Femur (tissue), 1 donor: ENCODE measurements around the gene B2M.
"Not testable (repeated sequence)": the region's sequence is repeated elsewhere in the genome, so short reads cannot be mapped to it uniquely, and the experiment has no call there.

Source experiments
- DNase-seq: peaks from one replicate; pipeline ENCODE4 v3.0.0-alpha.2; 2017

B2M gene

GRCh38 chr15:44711096-44711742, at the start of gene B2M, which contains the start of gene PATL2:
B2M (plus strand) TSS chr15:44711517; CDS start chr15:44711547, 30 bp downstream.
PATL2 (minus strand) TSS chr15:44711323; CDS start chr15:44676490, 34,833 bp downstream.
- peak; percentile 97 for DNase-seq

- no peak for DNase-seq
Measured at GRCh38 chr15:44661576-44661975, 49.7 kb upstream of the B2M start.

GRCh38 chr15:44662478-44663409, 48.6 kb upstream of the B2M start:
- DNase-seq, result peak; percentile 78

GRCh38 chr15:44663410-44664308, 47.7 kb upstream of the B2M start, which contains the start of gene SPG11:
SPG11 (minus strand) TSS chr15:44663662; CDS start chr15:44663647, 15 bp downstream.
- DNase-seq, result peak; percentile 98

- DNase-seq, result no peak
Measured at GRCh38 chr15:44666210-44667038, 44.9 kb upstream of the B2M start.

GRCh38 chr15:44667039-44667360, 44.3 kb upstream of the B2M start:
- DNase-seq, result no peak

- DNase-seq, result no peak
Measured at GRCh38 chr15:44668921-44669320, 42.4 kb upstream of the B2M start.

GRCh38 chr15:44670087-44670950, 41.0 kb upstream of the B2M start:
- DNase-seq, result no peak

- DNase-seq, result no peak
Measured at GRCh38 chr15:44673639-44674038, 37.7 kb upstream of the B2M start.

- no peak for DNase-seq
Measured at GRCh38 chr15:44675911-44676310, 35.4 kb upstream of the B2M start.

GRCh38 chr15:44676676-44677075, 34.6 kb upstream of the B2M start:
- DNase-seq, result no peak

- no peak for DNase-seq
Measured at GRCh38 chr15:44682211-44682610, 29.1 kb upstream of the B2M start.

GRCh38 chr15:44682809-44683682, 28.3 kb upstream of the B2M start:
- peak; percentile 44 for DNase-seq

- not testable (repeated sequence) for DNase-seq
Measured at GRCh38 chr15:44689318-44689717, 22.0 kb upstream of the B2M start.

GRCh38 chr15:44690245-44690644, 21.1 kb upstream of the B2M start:
- DNase-seq, result not testable (repeated sequence)

GRCh38 chr15:44692659-44693058, 18.7 kb upstream of the B2M start:
- no peak for DNase-seq

GRCh38 chr15:44694416-44694815, 16.9 kb upstream of the B2M start:
- DNase-seq, result no peak

- DNase-seq, result no peak
Measured at GRCh38 chr15:44695294-44695693, 16.0 kb upstream of the B2M start.

- DNase-seq, result no peak
Measured at GRCh38 chr15:44697014-44697413, 14.3 kb upstream of the B2M start.

- no peak for DNase-seq
Measured at GRCh38 chr15:44698641-44699040, 12.7 kb upstream of the B2M start.
